Prostate gland (tissue), 2 donors: Measurements from ENCODE around the gene ADARB2.

Experiments used
- POLR2AphosphoS5 ChIP-seq: sonication (generic); formaldehyde crosslinking; IDR thresholded peaks from one replicate; pipeline ENCODE4 v1.6.1; 2017; ENCODE audit warnings: antibody characterized with exemption
- TF ChIP-seq, protein P1 (sequence below), 4 experiments: fragments of 200-600 bp in 2 of 4; fragments of 450-650 bp in 2 of 4; sonication (generic) in 2 of 4; IDR thresholded peaks; 1 replicate in 3 of 4; 2 replicates in 1 of 4; pipeline ENCODE4 v1.5.1; 2016 to 2019; ENCODE audit warnings: antibody characterized with exemption in 4 of 4, mild to moderate bottlenecking in 2 of 4, moderate library complexity in 2 of 4

DNA sequence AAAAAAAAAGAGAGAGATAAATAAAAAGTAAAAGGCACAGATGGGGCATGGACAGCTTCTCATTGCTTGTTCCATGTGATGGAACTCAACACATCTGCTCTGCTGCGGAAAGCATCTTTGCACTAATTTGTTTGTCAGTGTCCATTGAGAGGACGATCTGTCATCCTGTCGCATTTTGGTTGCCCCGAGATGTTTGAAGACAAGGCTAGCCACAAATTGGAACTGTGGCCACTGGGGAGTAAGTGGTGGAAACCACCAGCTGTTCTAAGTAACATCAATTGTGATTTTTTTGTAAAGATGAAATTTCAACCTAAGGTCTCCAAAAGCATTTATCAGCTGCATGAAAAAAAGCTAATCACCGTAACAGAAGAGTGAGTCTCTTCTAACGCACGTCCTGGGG lies 312.7 kb downstream of the ADARB2 start:
- TF ChIP-seq, protein P1, sequence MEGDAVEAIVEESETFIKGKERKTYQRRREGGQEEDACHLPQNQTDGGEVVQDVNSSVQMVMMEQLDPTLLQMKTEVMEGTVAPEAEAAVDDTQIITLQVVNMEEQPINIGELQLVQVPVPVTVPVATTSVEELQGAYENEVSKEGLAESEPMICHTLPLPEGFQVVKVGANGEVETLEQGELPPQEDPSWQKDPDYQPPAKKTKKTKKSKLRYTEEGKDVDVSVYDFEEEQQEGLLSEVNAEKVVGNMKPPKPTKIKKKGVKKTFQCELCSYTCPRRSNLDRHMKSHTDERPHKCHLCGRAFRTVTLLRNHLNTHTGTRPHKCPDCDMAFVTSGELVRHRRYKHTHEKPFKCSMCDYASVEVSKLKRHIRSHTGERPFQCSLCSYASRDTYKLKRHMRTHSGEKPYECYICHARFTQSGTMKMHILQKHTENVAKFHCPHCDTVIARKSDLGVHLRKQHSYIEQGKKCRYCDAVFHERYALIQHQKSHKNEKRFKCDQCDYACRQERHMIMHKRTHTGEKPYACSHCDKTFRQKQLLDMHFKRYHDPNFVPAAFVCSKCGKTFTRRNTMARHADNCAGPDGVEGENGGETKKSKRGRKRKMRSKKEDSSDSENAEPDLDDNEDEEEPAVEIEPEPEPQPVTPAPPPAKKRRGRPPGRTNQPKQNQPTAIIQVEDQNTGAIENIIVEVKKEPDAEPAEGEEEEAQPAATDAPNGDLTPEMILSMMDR (IDR thresholded peaks at IDR 0.05) = no peak
- TF ChIP-seq POLR2AphosphoS5 = no peak
